GM19324 (cell line): ENCODE results near the gene ZNF700.
"Not testable (repeated sequence)": the region's sequence is repeated elsewhere in the genome, so short reads cannot be mapped to it uniquely, and the experiment has no call there.

ENCODE experiments used
- ATAC-seq: cut with Tn5 transposase; IDR thresholded peaks from one replicate; pipeline ENCODE4 v1.9.1; 2021; ENCODE audit warnings: mild to moderate bottlenecking, moderate library complexity; ENCODE audit not compliant: unreplicated experiment, low FRiP score

Gene ZNF700

DNA sequence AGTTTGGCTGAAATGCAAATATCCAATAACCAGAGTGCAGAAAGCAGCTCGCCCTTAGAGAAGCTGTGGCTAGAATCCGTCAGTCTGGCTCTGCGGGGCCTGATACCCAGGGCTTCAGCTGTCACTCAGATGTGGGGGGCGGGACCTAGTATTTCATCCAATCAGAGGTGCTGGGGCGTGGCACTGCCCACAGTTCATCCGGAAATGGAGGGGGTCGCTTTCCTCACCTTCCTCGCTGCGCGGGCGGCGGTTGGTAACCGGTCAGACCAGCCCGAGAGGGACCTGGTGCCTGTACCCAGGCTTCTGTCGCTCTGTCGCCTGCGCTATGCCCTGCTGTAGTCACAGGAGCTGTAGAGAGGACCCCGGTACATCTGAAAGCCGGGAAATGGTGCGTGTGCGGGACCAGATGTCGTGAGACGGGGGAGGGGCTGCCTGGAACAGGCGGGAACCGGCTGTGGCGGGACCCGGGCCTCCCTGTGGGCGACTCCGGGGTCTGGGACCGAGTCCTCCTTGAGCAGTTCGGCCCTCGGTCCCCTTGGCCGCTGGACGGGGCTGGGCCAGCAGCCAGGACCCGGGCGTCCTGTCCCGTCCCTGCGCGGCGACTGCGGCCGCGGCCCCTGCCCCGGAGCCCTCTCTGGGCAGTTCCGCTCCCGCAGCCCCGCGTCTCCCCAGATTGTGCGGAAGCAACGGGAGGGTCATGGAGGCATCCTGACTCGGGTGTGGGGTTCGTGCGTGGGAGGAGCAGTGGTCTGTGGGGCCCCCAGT lies at the start of gene ZNF700:
Gene ZNF700, plus strand, starts transcription at position 222 of the 765 bp plus-strand sequence. Its CDS starts 104 bp downstream, at position 326.
- peak; percentile 85 for ATAC-seq

DNA sequence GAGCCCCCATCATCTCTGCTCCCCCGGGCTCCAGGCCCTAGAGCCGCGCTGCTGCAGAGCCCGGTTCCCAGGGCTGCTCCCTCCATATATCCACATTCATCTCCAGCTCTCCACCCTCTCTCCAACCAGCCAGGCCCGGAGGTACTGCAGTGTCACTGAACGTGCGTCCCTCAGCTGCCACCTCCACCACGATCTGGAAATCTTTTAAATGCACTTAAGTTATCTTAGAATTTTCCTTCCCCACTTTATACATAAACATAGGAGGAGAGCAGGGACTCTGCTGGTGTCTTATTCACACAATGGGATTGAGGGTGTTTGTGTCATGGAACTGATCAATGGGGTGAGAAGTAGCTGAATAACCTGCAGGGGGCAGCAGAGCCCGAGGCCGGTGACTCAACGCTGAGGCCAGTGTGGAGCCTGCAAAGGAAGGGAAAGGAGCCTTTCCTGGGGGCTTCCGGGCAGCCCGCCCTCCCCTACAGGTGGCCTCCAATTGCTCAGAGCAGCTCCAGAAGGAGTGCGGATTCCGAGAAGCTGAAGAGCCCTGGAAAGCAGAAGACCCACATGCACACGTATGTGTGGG lies 45.1 kb upstream of the ZNF700 start:
- not testable (repeated sequence) for ATAC-seq

DNA sequence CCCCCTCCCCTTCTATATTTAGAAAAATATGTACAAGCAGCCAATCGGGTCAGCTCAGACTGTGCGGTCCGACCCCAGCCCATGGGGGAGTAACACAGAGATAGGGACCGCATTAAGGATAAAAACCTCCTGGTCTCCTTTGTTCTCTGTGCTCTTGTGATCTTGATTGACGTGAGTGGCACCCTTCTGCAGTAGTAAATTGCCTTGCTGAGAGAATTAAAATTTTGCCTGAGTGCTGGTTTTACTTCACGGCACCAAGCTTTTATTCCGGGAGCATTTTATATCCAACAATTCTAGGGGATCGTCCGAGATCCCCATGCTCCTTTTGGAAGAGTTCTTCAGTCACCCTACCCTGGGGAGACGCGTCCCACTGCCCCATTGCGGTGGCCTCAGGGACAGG lies 44.3 kb upstream of the ZNF700 start:
- no peak for ATAC-seq

DNA sequence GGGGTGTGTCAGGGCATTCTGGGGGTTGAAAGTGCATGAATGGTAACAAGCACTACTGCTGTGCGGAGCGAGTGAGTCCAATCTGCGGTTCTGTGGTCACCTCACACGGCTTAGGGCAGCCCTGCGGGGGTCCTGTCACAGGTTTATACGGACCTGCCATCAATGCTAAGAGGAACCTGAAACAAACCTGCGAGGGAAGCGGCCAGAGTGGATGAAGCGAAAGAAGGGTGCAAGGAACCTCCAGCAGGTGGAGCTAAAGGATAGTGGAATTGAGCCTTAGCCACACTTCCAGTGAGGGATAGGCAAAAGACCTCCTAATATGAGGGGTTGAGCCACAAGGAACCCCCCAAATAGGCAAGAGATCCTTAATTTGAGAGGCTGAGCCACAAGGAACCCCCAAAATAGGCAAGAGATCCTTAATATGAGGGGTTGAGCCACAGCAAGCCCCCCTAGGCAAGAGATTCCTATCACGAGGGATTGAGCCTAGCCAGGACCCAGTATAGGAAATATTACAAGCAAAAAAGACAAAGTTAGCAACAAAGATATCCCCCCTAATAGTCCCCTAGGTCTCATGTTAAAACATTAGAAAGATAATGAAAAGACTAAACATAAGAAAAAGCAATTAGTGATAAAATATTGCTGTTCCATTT lies 43.6 kb upstream of the ZNF700 start:
- ATAC-seq: no peak

DNA sequence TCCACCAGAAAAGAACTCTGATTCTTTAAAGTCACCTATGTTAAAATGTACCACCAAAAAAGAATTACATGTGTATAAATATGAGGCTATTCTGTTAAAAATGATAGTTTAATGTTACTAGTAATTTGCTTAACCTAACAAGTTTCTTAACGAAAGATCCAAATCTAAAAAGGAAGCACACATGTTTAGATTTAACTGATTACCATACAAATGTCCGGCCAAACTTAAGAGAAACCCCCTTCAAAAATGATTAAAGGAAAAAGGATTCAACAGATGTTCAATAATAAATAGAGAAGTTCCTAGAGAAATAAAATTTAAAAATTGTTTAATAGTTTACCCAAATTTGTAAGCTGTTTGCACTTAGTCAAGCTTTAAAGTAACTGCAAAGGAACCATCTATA lies 42.3 kb upstream of the ZNF700 start:
- no peak for ATAC-seq

DNA sequence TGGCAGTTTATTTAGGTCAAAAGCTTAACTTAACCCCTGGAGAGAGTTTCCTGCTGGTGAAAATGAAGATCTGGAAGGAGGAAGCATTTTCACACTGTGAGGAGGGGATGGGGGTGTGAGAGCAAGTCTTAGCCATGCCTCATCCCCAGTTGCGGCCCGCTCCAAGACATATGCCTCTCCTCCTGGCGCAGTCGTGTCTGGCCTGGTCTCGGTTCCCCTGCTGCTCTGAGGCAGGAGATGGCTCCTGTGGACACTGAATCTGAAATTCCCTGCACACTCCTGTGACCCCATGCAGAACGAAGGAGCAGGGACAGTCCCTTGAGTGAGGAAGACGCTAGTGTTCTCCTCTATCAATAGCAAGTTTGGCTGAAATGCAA lies 37.7 kb upstream of the ZNF700 start:
- no peak for ATAC-seq

DNA sequence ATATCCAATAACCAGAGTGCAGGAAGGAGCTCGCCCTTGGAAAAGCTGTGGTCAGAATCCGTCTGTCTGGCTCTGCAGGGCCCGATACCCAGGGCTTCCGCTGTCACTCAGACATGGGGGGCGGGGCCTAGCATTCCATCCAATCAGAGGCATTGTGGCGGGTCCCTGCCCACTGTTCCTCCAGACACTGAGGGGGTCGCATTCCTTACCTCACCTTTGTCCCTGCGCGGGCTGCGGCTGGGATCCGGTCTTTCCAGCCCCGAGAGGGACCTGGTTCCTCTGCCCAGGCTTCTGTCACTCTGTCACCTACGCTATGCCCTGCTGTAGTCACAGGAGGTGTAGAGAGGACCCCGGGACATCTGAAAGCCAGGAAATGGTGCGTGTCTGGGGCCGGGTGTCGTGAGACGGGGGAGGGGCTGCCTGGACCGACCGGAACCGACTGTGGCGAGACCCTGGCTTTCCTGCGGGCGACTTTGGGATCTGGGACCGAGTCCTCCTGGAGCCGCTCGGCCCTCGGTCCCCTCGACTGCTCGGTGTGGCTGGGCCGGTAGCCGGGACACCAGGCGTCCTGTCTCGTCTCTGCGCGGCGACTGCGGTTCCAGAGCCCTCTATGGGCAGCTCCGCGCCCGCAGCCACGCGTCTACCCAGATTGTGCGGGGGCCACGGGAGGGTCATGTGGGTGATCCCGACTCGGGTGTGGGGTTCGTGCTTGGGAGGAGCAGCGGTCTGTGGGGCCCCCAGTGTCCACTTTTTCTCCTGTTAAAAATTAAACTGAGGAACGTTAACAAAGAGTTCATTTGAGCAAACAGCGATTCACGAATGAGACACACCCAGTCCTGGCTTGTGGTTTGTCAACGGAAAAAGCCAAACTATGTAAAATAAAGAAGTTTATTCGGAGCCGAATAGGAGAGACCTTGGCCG lies 37.0 kb upstream of the ZNF700 start, which contains the start of gene ZNF69:
Gene ZNF69, plus strand, starts transcription at position 172 of the 921 bp plus-strand sequence. Its CDS starts 142 bp downstream, at position 314.
- ATAC-seq: no peak

DNA sequence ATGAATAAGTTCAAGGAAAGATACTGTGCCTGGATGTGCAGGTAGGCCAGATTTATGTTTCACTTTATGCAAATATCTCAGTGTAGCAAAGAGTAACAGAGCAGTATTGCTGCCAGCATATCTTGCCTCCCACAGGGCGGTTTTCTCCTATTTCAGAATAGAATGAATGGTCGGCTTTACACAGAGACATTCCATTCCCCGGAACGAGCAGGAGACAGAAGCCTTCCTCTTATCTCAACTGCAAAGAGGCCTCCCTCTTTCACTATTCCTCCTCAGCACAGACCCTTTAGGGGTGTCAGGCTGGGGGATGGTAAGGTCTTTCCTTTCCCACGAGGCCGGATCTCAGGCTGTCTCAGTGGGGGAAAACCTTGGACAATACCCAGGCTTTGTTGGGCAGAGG lies 35.0 kb upstream of the ZNF700 start:
- not testable (repeated sequence) for ATAC-seq

DNA sequence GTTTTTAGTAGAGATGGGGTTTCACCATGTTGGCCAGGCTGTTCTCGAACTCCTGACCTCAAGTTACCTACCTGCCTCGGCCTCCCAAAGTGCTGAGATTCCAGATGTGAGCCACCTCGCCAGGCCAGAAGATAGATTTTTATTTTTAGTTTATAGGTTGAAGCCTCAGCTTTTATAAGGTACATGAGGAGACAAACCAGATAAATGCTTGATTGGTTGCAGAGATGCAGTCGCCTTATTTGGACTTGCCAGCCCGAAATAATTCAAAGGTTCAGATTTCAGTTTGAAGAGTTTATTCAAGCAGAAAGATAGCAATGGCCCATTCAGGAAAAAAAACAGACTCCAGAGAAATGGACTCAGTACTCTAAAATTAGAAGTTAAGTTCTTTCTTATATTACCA lies 34.3 kb upstream of the ZNF700 start:
- no peak for ATAC-seq

DNA sequence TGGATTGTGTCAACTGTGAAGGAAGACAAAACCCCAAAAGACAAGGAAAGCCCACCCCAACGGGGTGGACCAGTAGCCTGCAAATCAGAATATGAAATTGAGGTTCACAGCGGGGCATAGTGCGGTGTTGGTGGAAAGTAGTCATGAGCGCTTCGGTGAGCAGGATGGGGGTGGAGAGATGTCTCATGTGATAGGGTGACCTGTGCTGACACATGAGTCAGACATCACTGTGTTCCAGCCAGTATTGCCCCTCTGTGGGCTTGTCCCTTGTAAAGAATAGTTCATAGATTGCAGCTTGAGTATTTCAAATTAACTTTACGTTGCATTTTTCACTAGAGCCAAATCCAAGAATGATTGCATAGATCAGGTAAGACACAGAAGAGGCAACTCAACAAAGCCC lies 30.1 kb upstream of the ZNF700 start:
- ATAC-seq: no peak

DNA sequence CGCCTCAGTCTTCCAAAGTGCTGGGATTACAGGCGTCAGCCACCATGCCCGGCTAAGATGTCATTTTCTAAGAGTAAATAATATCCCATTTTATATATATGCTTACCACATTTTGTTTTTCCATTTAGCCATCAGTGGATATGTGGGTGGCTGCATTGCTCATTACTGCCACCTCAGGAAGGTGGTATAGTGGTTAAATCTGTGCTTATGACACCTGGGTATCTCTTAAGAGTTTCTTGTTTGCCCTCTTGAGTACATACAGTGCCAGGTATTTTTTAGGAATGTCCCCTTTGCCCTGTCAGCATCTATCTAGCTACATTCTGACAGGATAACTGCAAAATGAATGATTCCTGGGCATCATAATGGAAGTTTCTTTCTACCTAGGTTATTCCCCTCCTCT lies 22.7 kb upstream of the ZNF700 start:
- no peak for ATAC-seq

DNA sequence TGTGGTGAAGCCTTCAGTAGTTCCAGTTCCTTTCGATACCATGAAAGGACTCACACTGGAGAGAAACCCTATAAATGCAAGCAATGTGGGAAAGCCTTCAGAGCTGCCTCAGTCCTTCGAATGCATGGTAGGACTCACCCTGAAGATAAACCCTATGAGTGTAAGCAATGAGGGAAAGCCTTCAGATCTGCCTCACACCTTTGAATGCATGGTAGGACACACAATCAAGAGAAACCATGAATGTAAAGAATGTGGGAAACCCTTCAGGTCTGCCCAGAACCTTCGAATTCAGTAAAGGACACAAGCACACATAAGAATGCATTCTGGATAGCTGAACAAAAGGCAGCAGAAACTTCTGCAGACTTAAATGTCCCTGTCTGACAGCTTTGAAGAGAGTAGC lies 19.0 kb upstream of the ZNF700 start:
- ATAC-seq: no peak

DNA sequence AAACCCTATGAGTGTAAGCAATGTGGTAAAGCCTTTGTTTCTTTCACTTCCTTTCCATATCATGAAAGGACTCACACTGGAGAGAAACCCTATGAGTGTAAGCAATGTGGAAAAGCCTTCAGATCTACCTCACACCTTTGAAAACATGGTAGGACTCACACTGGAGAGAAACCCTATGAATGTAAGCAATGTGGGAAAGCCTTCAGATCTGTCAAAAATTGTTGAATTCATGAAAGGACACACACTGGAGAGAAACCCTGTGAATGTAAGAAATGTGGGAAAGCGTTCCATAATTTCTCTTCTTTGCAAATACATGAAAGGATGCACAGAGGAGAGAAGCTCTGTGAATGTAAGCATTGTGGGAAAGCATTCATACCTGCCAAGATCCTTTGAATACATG lies 13.0 kb upstream of the ZNF700 start:
- ATAC-seq: not testable (repeated sequence)

DNA sequence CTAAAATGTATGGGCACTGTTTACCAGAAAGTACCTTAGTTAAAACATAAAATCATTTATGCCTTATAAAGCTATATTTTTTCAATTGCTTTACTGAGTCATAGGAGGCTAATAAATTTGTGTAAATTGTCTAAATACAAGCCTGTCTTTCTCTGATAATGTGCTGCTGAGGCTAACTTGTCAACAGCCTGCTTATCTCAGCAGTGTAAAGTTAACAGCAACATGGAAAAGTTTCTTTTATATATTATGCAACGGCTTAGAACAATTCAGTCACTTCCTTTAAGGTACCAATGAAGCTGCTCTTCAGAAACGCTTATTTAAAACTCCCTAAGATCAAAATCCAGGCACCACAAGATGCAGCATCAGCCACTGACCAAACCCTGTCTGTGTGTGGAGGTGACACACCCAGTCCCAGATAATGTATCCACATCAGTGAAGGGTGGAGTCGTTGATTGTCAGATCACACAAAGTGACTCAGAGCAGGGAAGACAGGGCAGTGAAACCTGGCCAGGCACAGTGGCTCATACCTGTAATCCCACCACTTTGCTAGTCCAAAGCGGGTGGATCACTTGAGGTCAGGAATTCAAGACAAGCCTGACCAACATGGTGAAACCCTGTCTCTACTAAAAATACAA lies 10.4 kb upstream of the ZNF700 start:
- not testable (repeated sequence) for ATAC-seq

DNA sequence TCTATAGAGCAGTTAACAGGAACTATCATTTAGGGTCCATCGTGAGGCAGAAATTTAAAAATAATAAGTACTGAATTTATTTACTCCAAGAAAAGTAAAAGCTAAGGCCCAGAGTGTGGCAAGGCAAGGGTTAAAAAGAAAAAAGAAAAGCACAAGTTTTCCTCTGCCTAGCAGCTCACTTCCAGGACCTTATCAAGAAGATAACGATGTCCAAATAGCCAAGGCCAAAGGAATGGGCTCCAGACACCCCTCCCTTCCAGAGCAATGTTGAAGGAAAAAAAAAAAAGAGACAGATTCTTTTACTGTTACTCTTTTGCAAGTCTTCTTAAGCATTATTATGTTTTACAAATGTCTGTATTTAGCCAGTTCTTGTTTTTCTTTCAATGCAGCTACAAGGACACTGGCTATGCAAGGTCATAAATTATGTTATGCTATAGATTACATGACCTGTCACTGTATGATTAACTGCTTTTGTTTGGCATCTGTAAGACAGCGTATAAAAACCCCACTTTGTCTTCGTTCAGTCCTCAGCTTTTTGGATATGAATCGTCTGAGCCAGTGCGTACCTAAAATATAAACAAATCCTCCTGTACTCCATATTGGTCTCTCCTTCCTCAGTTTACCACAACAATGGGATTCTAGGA lies 2.9 kb upstream of the ZNF700 start:
- no peak for ATAC-seq

DNA sequence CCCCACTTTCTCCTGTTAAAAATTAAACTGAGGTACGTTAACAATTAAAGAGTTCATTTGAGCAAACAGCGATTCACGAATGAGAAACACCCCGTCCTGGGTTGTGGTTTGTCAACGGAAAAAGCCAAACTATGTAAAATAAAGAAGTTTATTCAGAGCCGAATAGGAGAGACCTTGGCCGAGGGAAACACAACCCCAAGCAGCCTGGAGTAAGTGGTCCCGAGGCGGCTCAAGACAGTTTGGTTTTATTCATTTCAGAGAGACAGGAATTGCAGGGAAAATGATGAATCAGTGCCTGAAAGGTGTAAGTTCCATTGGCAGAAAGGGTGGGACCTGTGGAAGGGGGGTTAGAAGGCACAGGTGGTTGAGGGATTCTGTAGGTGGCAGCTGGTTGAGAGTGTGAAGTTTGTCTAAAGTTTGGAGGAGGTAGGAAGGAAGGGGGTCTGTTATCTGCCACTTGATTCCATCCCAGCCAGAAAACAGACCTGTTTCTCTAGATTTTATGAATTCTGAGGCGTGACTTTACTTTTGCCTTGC lies 812 bp downstream of the ZNF700 start:
- not testable (repeated sequence) for ATAC-seq

DNA sequence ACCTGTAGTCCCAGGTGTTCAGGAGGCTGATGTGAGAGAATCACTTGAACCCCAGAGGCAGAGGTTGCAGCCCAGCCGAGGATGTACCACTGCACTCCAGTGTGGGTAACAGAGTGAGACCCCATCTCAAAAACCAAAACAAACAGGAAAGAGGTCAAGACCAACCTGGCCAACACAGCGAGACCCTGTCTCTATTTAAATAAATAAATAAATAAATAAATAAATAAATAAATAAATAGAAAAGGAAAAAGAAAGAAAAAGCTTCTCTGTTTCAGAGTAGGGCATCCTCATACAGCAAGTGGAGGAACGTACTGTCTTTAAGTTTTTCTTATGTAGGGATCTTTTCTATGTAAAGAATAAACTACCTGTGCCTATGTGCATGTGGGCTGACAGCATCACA lies 2.3 kb downstream of the ZNF700 start:
- ATAC-seq: no peak

DNA sequence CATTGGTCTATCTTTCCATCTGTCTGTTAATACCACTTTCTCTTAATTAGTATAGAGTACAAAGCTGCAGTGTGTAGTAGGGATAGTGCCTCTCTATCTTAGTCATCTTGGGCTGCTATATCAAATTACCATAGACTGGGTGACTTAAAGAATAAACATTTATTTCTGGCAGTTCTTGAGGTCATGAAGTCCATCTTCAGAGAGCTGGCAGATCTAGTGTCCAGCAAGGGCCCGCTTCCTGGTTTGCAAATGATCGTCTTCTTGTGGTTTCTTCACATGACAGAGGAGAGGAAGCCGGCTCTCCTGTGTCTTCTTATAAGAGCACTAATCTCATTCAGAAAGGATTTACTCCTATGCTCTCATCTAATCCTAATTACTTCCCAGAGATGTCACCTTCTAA lies 6.1 kb downstream of the ZNF700 start:
- ATAC-seq: no peak

DNA sequence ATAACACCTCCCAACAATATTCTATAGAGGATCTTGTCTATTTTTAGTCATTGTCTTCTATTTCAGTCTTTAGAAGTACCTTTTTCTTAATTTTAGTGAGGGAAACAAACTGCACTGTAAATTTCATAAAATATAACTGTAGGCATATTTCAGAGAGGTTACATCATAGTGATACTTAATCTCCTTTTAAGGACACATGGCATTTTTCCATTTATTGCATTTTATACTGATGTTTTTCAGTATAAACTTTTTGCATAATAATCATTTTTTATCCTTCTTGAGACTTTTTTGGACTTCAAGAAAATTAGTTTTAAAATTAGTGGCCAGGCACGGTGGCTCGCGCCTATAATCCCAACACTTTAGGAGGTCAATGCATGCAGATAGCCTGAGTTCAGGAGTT lies 6.6 kb downstream of the ZNF700 start:
- ATAC-seq: no peak
